Sigmoid colon (tissue), 4 donors: ENCODE data around the gene YES1.

ENCODE experiments used
- CTCF ChIP-seq, 4 experiments: fragments of 450-650 bp in 3 of 4; fragments of 200-600 bp in 1 of 4; IDR thresholded peaks; one replicate each; pipeline ENCODE4 v1.5.1; 2016 to 2019; ENCODE audit warnings: antibody characterized with exemption in 4 of 4, mild to moderate bottlenecking in 3 of 4, moderate library complexity in 2 of 4
- EP300 ChIP-seq, 4 donors: sonication (generic); formaldehyde crosslinking; IDR thresholded peaks; one replicate each; pipeline ENCODE4 v1.6.1; 2017; ENCODE audit warnings: antibody characterized with exemption in 4 of 4
- POLR2A ChIP-seq, 2 donors: fragments of 450-650 bp; IDR thresholded peaks; one replicate each; pipeline ENCODE4 v1.6.1; 2016; ENCODE audit warnings: antibody characterized with exemption in 2 of 2, mild to moderate bottlenecking in 2 of 2, moderate library complexity in 2 of 2
- POLR2AphosphoS5 ChIP-seq, 4 donors: sonication (generic); formaldehyde crosslinking; IDR thresholded peaks; one replicate each; pipeline ENCODE4 v1.6.1; 2017; ENCODE audit warnings: antibody characterized with exemption in 4 of 4

DNA sequence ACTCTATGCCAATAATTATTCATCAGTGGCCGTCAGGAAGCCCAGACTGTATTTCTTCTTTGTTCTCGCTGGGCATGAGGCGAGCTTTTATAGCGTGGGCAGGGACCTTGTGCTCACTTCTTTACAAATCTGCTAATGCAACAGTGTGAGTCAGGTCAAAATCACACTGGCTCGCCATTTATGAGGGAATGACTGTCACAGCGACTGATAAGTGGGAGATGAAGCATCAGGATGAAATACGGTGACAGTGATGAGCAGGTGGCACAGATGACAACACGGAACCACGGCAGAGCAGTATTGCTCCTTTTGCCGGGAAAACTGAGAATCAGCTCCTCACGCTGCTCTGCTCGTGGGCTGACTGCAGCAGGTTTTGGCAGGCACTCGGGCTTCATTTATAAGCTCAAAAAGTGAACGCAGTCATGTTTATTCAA is 134.1 kb downstream of the YES1 start:
- no peak for TF ChIP-seq POLR2A (IDR thresholded peaks at IDR 0.05)
- TF ChIP-seq EP300 (IDR thresholded peaks at IDR 0.05): no peak
- no peak for TF ChIP-seq POLR2AphosphoS5 (IDR thresholded peaks at IDR 0.05)
- TF ChIP-seq CTCF (IDR thresholded peaks at IDR 0.05): no peak
